A549 (cell line): Measurements from ENCODE around the gene GDF10. TPM values are rescaled to one million over a fixed set of nuclear protein-coding genes. Genes with fewer than 3 reads are reported as not detected.

Source experiments
- ATAC-seq, 2 experiments: fragments of 200-7000 bp in 1 of 2; fragments of >200 bp in 1 of 2; cut with Nextera tagmentation in 1 of 2; cut with Tn5 transposase in 1 of 2; 3 replicates each; pipeline versions ENCODE4 v1.8.0 to v1.9.1; 2018 to 2020; ENCODE audit warnings: mild to moderate bottlenecking in 1 of 2, moderate library complexity in 1 of 2
- CTCF ChIA-PET: fragments of 300-600 bp; sonication (Branson Sonifier 250); formaldehyde crosslinking; extraction: SDS; loops from one replicate; lab custom pipeline; 2021; ENCODE audit warnings: antibody characterized with exemption, inconsistent platforms; lab: Yijun Ruan, JAX
- POLR2A ChIA-PET: fragments of 350-600 bp; formaldehyde crosslinking; extraction: SDS; loops from one replicate; lab custom pipeline; 2021; ENCODE audit warnings: antibody characterized with exemption, inconsistent platforms; lab: Yijun Ruan, JAX
- DNase-seq, 2 experiments: peaks; one replicate each; pipeline versions ENCODE4 v3.0.0 to v3.0.0-alpha.2; 2011 to 2016; ENCODE audit warnings: low read depth in 1 of 2, low spot score in 1 of 2
- FAIRE-seq: peaks from 2 replicates; lab custom pipeline; 2011; peaks lifted over from hg19 to GRCh38; lab: Jason Lieb, UNC
- H3K27ac ChIP-seq, 2 experiments: fragments of >200 bp; sonication (Bioruptor Twin); formaldehyde crosslinking; 3 replicates each; pipeline ENCODE4 v1.5.1; 2016 to 2017
- H3K4me1 ChIP-seq: fragments of >200 bp; sonication (Bioruptor Twin); formaldehyde crosslinking; 3 replicates; pipeline ENCODE4 v1.6.1; 2016
- H3K4me2 ChIP-seq: fragments of >200 bp; sonication (Bioruptor Twin); formaldehyde crosslinking; 3 replicates; pipeline ENCODE4 v1.6.1; 2016
- H3K4me3 ChIP-seq: fragments of >200 bp; sonication (Bioruptor Twin); formaldehyde crosslinking; 3 replicates; pipeline ENCODE4 v1.5.1; 2016
- H3K9me3 ChIP-seq: fragments of >200 bp; sonication (Bioruptor Twin); formaldehyde crosslinking; 3 replicates; pipeline ENCODE4 v1.6.1; 2016
- ATOH8 ChIP-seq: fragments of 250-450 bp; sonication (Bioruptor Pico); IDR thresholded peaks from 2 replicates; pipeline ENCODE4 v1.5.0; 2020; ENCODE audit warnings: low read depth, mild to moderate bottlenecking, moderate library complexity
- BCL3 ChIP-seq: fragments of >200 bp; sonication (Bioruptor Twin); formaldehyde crosslinking; IDR thresholded peaks from 3 replicates; pipeline ENCODE4 v1.6.1; 2016
- CBX8 ChIP-seq: fragments of 200-600 bp; sonication (generic); IDR thresholded peaks from 2 replicates; pipeline ENCODE4 v1.6.1; 2016
- CEBPB ChIP-seq, 2 experiments: fragments of >200 bp in 1 of 2; sonication (Bioruptor Twin) in 1 of 2; formaldehyde crosslinking in 1 of 2; IDR thresholded peaks; 2 replicates each; pipeline ENCODE4 v1.6.1; 2012 to 2016
- E2F6 ChIP-seq: IDR thresholded peaks from 2 replicates; pipeline ENCODE4 v1.6.1; 2012; ENCODE audit warnings: low read depth, borderline replicate concordance
- EHF ChIP-seq: fragments of 250-450 bp; sonication (Bioruptor Pico); IDR thresholded peaks from 2 replicates; pipeline ENCODE4 v1.5.0; 2020; ENCODE audit warnings: mild to moderate bottlenecking
- ELK1 ChIP-seq: fragments of 150-350 bp; IDR thresholded peaks from 2 replicates; pipeline ENCODE4 v1.6.1; 2014; ENCODE audit warnings: low read depth, mild to moderate bottlenecking, low read length
- FOSL2 ChIP-seq, 2 experiments: fragments of 450-650 bp in 1 of 2; fragments of >200 bp in 1 of 2; sonication (Bioruptor Twin) in 1 of 2; formaldehyde crosslinking; IDR thresholded peaks; 2 replicates each; pipeline versions ENCODE4 v1.5.0 to v1.6.1; 2016 to 2020; ENCODE audit warnings: mild to moderate bottlenecking in 1 of 2, moderate library complexity in 1 of 2
- FOXS1 ChIP-seq: fragments of 250-450 bp; sonication (Bioruptor Pico); IDR thresholded peaks from 2 replicates; pipeline ENCODE4 v1.5.0; 2020; ENCODE audit warnings: mild to moderate bottlenecking, moderate library complexity
- GATA3 ChIP-seq: IDR thresholded peaks from 2 replicates; pipeline ENCODE4 v1.6.1; 2012; ENCODE audit warnings: borderline replicate concordance
- HOXB5 ChIP-seq: fragments of 250-450 bp; sonication (Bioruptor Pico); IDR thresholded peaks from 2 replicates; pipeline ENCODE4 v1.5.0; 2020; ENCODE audit warnings: mild to moderate bottlenecking, moderate library complexity
- JUN ChIP-seq, 2 experiments: fragments of >200 bp; sonication (Bioruptor Twin); formaldehyde crosslinking; IDR thresholded peaks; 2 replicates in 1 of 2; 3 replicates in 1 of 2; pipeline ENCODE4 v1.6.1; 2016 to 2017
- KDM5A ChIP-seq: fragments of 200-600 bp; sonication (generic); IDR thresholded peaks from 2 replicates; pipeline ENCODE4 v1.6.1; 2016; ENCODE audit warnings: antibody characterized with exemption, mild to moderate bottlenecking
- MAX ChIP-seq: IDR thresholded peaks from 2 replicates; pipeline ENCODE4 v1.6.1; 2012
- MYC ChIP-seq: IDR thresholded peaks from 2 replicates; pipeline ENCODE4 v1.6.1; 2012; ENCODE audit warnings: mild to moderate bottlenecking, inconsistent platforms, low read length, improper control_type of control experiment, borderline replicate concordance
- NFE2L2 ChIP-seq: fragments of 150-350 bp; conservative IDR thresholded peaks from 2 replicates; pipeline ENCODE4 v1.6.1; 2014; ENCODE audit warnings: low read length
- NPAS2 ChIP-seq: fragments of 250-450 bp; sonication (Bioruptor Pico); IDR thresholded peaks from 2 replicates; pipeline ENCODE4 v1.8.0; 2022; ENCODE audit warnings: mild to moderate bottlenecking, moderate library complexity, borderline replicate concordance
- NR3C1 ChIP-seq: fragments of >200 bp; sonication (Bioruptor Twin); formaldehyde crosslinking; IDR thresholded peaks from 3 replicates; pipeline ENCODE4 v1.6.1; 2017
- PHF8 ChIP-seq: fragments of 200-600 bp; sonication (generic); IDR thresholded peaks from 2 replicates; pipeline ENCODE4 v1.6.1; 2016; ENCODE audit warnings: low read depth, mild to moderate bottlenecking, antibody characterized with exemption, moderate library complexity, borderline replicate concordance
- POLR2AphosphoS2 ChIP-seq: conservative IDR thresholded peaks from 2 replicates; pipeline ENCODE4 v1.6.1; 2012; ENCODE audit warnings: low read length, improper control_type of control experiment, inconsistent platforms
- RARB ChIP-seq: fragments of 250-450 bp; sonication (Bioruptor Pico); IDR thresholded peaks from 2 replicates; pipeline ENCODE4 v1.8.0; 2021; ENCODE audit warnings: mild to moderate bottlenecking, moderate library complexity
- RFX5 ChIP-seq: fragments of 450-650 bp; IDR thresholded peaks from 2 replicates; pipeline ENCODE4 v1.7.1; 2014; ENCODE audit warnings: antibody characterized with exemption, mild to moderate bottlenecking, moderate library complexity
- RNF2 ChIP-seq: fragments of 200-600 bp; sonication (generic); IDR thresholded peaks from 2 replicates; pipeline ENCODE4 v1.6.1; 2016; ENCODE audit warnings: low read depth, mild to moderate bottlenecking, antibody characterized with exemption, moderate library complexity, borderline replicate concordance
- TP53 ChIP-seq: fragments of 250-450 bp; sonication (Bioruptor Pico); IDR thresholded peaks from 2 replicates; pipeline ENCODE4 v1.5.0; 2021; ENCODE audit warnings: mild to moderate bottlenecking, moderate library complexity
- USF2 ChIP-seq: fragments of 450-650 bp; IDR thresholded peaks from 2 replicates; pipeline ENCODE4 v1.6.1; 2014; ENCODE audit warnings: antibody characterized with exemption
- WGBS: methylation state at CpG from one replicate; pipeline ENCODE4 v1.1.6; 2017; ENCODE audit errors: missing lambda C conversion rate; 5-methylcytosine and 5-hydroxymethylcytosine counted together
- polyA plus RNA-seq, 4 experiments: library from polyadenylated mRNA; depleted of rRNA in 3 of 4; stranded (reverse); fragments of >200 nt; fragmentation: RNase III in 1 of 4; extraction: RNeasy Plus Mini Kit Qiagen cat#74134 plus additional on column Dnase treatment in 1 of 4; gene quantifications; 2 replicates in 3 of 4; 3 replicates in 1 of 4; pipeline ENCODE4 v1.2.3, GENCODE V29; 2011 to 2017

Gene GDF10
- polyA plus RNA-seq, 2 of the 4 experiments (the other 2 are of a cell fraction), result 0.10 TPM; not detected in 1

- TF ChIP-seq RFX5 (no peak), CBX8 (no peak), TP53 (no peak), FOSL2 (IDR thresholded peaks at IDR 0.05) (no peak), FOSL2 (CRISPR knock-in tag; IDR thresholded peaks at IDR 0.05) (no peak), ELK1 (no peak), PHF8 (no peak), NR3C1 (no peak), KDM5A (no peak), MYC (no peak), EHF (CRISPR knock-in tag) (no peak), RARB (CRISPR knock-in tag) (no peak), RNF2 (no peak), MAX (no peak), ATOH8 (CRISPR knock-in tag) (no peak), E2F6 (no peak), JUN (IDR thresholded peaks at IDR 0.05) (no peak), POLR2AphosphoS2 (no peak), BCL3 (no peak), GATA3 (no peak)
- TF ChIP-seq, all 56 proteins: peak for 0
- WGBS, result 50% methylated on average over 4 of the region's 5 CpGs
- Histone ChIP-seq H3K4me1 (no peaks in the 10 kb centered on the region), H3K27ac (no peak overlapping the region), H3K4me3 (no peak overlapping the region), H3K4me2 (no peak overlapping the region), H3K9me3 (no peaks in the 10 kb centered on the region)
- ChIA-PET POLR2A (no interaction called here), CTCF (interaction anchor here (1.1 kb wide), 1 partner anchor 309 kb away, joined by 5 read pairs; no protein-coding TSS in a partner anchor)
- no peak for FAIRE-seq
- no peak for DNase-seq
- ATAC-seq, result no peak
These were observed 56.7 kb downstream of the GDF10 start for GRCh38 chr10:47356708-47357107.

GRCh38 chr10:47357131-47357582 lies 57.2 kb downstream of the GDF10 start:
- WGBS, result 73% methylated on average over 9 of the region's 12 CpGs

More at GRCh38 chr10:47357131-47357582, 57.2 kb downstream of the GDF10 start:
- POLR2A ChIA-PET, result no interaction called here
- FAIRE-seq, result no peak
- no peak overlapping the region for H3K4me2 ChIP-seq
- TF ChIP-seq NPAS2 (CRISPR knock-in tag), result no peak
- TF ChIP-seq HOXB5 (CRISPR knock-in tag), result no peak
- TF ChIP-seq FOXS1 (CRISPR knock-in tag), result no peak
- no peak for TF ChIP-seq NFE2L2
- no peak for TF ChIP-seq USF2
- no peak for TF ChIP-seq CEBPB (IDR thresholded peaks at IDR 0.05)
- TF ChIP-seq, all 56 proteins: peak for 0
- no peak overlapping the region for H3K4me3 ChIP-seq
- no peak for DNase-seq
- no peaks in the 10 kb centered on the region for H3K9me3 ChIP-seq
- no peaks in the 10 kb centered on the region for H3K4me1 ChIP-seq
- no peak overlapping the region for H3K27ac ChIP-seq
- CTCF ChIA-PET, result interaction anchor here (0.8 to 5.0 kb wide), 2 partner anchors 13 to 16 kb away, joined by 3 to 27 read pairs; no protein-coding TSS in a partner anchor
- no peak for ATAC-seq
